NCI-H2196 treated with DMSO at 0.1 percent for 48 hours (cell line): ENCODE data around the gene SLFNL1.
A peak's percentile ranks its signal among the peaks of the same experiment; 100 is the strongest.

Source experiments
- DNase-seq: peaks from one replicate; lab custom pipeline; 2025; ENCODE audit not compliant: unreplicated experiment; lab: John Stamatoyannopoulos, UW

SLFNL1 gene

DNA sequence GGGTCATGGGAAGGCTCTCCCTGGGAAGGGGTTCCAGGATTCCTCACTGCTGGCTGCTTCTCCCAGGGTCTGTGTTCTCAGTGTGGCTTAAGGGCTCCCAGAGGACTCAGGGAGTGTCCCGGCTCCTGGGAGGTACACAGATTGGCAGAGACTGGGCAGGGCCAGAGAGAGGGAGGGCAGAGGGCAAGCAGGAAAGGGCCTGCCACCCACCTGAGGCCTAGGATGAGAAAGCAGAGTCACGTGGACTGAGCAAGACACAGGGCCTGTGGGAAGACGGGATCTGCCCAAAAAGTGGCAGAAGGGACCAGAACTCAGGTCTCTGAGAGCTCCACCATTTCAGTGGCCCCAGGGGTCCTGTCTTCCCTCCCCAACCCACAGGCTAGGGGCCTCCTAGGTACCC lies 871 bp downstream of the SLFNL1 start:
- DNase-seq, result no peak

GRCh38 chr1:41020109-41020576 lies 1.4 kb downstream of the SLFNL1 start:
- DNase-seq, result no peak

GRCh38 chr1:41019353-41019745 lies 2.2 kb downstream of the SLFNL1 start:
- DNase-seq, result no peak

DNA sequence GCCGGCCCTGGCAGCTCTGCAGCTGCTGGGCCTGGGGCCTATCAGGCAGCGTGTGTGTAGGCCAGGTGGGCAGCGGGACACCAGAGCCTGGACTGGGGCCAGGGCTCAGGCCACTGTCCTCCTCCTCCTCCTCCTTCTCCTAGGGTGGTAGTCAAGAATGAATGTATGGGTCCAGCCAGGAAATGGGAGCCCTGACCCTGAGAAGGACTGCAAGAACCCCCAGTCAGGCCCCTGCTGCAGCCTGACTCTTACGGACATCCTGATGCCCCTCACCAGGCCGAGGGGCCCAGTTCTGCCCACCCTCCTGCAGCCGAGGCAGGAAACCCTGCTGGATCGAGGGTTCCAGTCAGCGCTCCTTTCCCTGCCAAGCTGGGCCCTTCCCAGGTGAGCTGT lies 3.5 kb downstream of the SLFNL1 start:
- DNase-seq, result no peak

DNA sequence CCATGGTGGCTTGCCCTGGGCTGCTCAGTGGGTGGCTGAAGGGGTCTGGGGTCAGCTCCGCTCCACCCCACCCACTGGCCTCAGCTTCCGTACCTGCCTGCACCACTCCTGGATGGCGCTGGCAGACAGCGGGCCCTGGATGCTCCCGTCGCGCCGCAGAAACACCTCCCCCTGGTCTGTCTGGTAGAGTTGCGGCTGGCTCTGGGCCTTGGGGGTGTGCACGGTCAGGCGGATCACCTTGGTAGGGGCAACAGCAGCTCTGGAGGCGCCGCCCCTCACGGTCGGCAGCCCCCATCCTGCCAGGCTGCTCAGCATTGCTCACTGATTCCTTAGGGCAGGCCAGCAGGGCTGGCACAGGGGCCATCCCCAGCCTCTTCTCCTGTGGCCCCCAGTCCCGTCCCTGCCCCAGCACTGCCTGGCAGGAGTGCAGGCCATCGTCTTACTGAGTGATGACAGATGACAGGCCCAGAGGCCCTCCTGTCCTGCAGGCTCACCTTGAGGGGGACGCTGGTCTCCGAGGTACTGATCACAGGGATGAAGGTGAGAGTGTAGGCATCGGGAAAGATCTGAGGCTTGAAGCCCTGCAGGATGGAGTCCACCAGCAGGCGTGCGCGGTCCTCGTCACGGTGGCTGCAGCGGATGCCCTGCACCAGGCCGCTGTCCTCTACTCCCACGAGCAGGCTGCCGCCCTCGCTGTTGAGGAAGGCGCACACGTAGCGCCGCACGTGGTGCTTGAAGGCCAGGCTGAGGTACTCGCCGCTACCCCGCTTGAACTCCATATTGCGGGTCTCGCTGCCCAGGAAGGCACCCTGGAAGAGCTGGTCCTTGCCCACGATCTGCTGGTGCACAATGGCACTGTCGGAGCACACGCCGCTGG lies 4.1 kb downstream of the SLFNL1 start:
- no peak for DNase-seq

- no peak for DNase-seq
These were observed 5.5 kb downstream of the SLFNL1 start for GRCh38 chr1:41015897-41016470.

DNA sequence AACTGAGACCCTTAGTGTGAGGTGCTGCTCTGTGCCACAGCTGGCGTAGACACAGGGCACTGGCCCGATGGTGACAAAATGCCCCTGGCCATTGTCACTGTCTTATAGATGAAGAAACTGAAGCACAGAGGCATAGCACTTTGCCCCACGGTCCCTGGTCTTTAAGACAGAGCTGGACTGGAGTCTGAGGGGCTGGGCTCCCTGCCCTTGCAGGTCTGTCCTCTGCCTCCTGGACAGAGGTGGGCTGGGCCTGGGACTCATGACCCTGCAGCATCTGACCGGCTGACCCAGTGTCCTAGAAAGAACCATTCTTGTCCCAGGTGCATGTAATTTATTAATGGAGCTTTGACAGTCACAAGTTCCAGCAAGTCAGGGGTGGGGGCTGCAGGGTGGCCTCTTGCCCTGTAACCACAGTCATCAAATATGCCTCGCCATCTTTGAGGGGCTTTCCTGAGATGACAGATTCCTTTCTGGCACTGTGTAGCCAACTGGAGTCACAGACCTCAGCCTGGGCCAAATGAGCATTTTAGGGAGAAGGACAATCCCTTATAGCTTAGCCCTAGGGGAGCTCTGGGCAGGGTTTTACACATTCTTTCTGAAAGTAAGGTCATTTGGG lies 6.1 kb downstream of the SLFNL1 start:
- no peak for DNase-seq

GRCh38 chr1:41014871-41015270 lies 6.7 kb downstream of the SLFNL1 start:
- no peak for DNase-seq

- no peak for DNase-seq
These were observed 7.7 kb downstream of the SLFNL1 start for GRCh38 chr1:41013796-41014195.

GRCh38 chr1:41013024-41013423 lies 8.5 kb downstream of the SLFNL1 start:
- DNase-seq, result no peak

DNA sequence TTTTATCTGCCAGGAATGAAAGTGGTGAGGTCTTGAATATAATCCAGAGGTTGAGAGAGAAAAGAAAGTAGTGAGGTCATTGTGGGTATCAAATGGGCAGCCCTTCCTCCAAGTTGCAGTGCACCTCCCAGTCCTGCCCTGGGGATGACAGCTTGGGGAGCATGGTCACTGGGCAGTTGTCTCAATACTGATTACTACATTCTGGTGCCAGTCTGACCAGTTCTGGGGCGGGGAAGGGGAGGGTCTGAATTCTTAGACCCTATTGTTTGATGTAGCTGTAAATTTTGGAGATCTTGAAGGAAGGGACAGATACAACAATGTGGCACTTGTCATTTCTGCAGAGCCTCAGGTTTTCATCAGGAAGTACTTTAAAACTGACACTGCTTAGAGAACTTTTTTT lies 11.2 kb downstream of the SLFNL1 start:
- no peak for DNase-seq

- DNase-seq, result no peak
These were observed 12.1 kb downstream of the SLFNL1 start for GRCh38 chr1:41009466-41009865.

GRCh38 chr1:41006942-41007865 lies 14.3 kb downstream of the SLFNL1 start:
- DNase-seq, result no peak

GRCh38 chr1:41005876-41006275 lies 15.6 kb downstream of the SLFNL1 start:
- DNase-seq, result no peak

GRCh38 chr1:41003640-41004220 lies 17.8 kb downstream of the SLFNL1 start:
- peak; percentile 90 for DNase-seq

GRCh38 chr1:41003127-41003639 lies 18.3 kb downstream of the SLFNL1 start:
- DNase-seq, result no peak

DNA sequence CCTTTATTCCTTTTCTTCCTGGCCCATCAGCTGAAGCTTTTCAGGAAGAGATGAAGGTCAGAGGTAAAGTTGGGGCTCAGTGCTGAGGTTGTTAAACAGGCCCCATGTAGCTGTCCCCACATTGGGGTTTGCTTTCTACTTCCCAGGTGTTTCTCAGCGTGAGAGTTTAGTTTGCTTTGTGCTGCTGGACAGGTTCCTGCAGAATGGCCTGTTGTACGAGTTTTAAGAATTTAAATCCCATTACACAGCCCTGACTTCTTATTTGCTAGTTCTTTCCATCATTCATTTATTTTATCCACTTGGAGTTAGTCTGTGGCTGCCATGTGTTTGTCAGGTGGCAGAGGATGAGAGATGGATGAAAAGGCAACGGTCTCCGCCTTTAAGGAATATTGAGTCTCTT lies 22.9 kb downstream of the SLFNL1 start:
- no peak for DNase-seq

- DNase-seq, result no peak
These were observed 24.4 kb downstream of the SLFNL1 start for GRCh38 chr1:40997096-40997495.

GRCh38 chr1:40989066-40989465 lies 32.5 kb downstream of the SLFNL1 start:
- no peak for DNase-seq

- no peak for DNase-seq
These were observed 33.2 kb downstream of the SLFNL1 start for GRCh38 chr1:40988280-40988679.
